ENCODE measurements around the gene DNAJB12. TPM values are rescaled to one million over a fixed set of nuclear protein-coding genes. Genes with fewer than 3 reads are reported as not detected.

Gene DNAJB12
- total and polyA plus RNA-seq, 10 of the 15 experiments (the other 5 are each of a cell fraction or from before 2014, with no cell fraction given): 4.6 to 31.6 (median 18.8) TPM

DNA sequence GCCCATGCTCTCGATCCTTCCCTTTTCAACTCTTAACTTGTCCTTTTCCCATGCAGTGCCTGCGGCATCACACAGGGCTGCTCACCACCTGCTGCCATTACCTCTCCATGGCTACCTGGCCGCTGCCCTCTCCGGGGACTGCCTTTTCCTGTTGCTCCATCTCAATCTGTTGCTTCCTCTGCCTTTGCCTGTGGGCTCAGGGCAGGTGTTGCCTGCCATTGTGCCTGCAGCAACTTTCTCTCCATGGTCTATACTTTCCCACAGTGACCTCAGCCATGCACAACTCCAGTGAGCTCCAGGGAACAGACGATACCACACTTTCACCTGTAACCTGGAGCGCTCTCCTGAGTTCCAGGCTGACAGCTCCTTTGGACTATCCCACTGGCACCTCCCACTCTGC lies 3.2 kb downstream of the DNAJB12 start (continued):
- TF ChIP-seq BCL3 (IDR thresholded peaks at IDR 0.05; ENCODE audit: borderline replicate concordance, insufficient read depth, low read depth, low read length, poor library complexity, severe bottlenecking): no peak
- no peak for TF ChIP-seq SPI1 (IDR thresholded peaks at IDR 0.05; ENCODE audit: borderline replicate concordance, insufficient read depth, low read depth, low read length)
- TF ChIP-seq YBX1 (IDR thresholded peaks at IDR 0.05): no peak
- no peak for TF ChIP-seq ZNF687 (IDR thresholded peaks at IDR 0.05)
- TF ChIP-seq POLR2A (IDR thresholded peaks at IDR 0.05; ENCODE audit: low read depth, low read length): no peak
- TF ChIP-seq POU2F2 (IDR thresholded peaks at IDR 0.05; ENCODE audit: borderline replicate concordance, low read depth, low read length): no peak

DNA sequence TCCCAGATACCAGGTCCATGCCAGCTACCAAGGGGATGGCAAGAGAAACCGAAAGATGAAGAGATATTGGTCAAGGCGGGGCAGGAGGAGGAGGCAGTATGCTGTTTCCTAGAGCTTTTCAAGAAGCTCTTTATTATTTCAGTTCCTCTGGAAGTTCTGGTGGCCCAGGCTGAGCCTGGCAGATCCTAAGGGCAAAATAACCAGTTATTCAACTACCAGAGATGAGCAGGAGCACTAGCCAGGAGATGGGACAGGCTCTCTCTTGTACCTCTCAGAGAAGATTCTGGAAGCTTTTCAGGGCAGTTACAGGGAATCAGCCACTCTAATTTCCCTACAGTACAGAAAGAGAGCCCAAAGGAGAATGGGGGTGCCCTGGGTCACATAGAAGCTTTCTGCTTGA lies 5.3 kb downstream of the DNAJB12 start:
- no peaks in the 10 kb centered on the region for H3K9me3 ChIP-seq (replicated peaks; ENCODE audit: control insufficient read depth, insufficient read depth, low read length)
- TF ChIP-seq CREB1 (IDR thresholded peaks at IDR 0.05; ENCODE audit: low read depth) (no peak), EED (IDR thresholded peaks at IDR 0.05; ENCODE audit: low read depth) (no peak), BMI1 (IDR thresholded peaks at IDR 0.05; ENCODE audit: borderline replicate concordance) (no peak), TBL1XR1 (IDR thresholded peaks at IDR 0.05; ENCODE audit: low read depth, low read length) (no peak), MTA2 (IDR thresholded peaks at IDR 0.05; ENCODE audit: low read depth) (no peak), SREBF2 (IDR thresholded peaks at IDR 0.05; ENCODE audit: low read length) (no peak), KAT2A (conservative IDR thresholded peaks at IDR 0.05; ENCODE audit: control insufficient read depth, low read depth, low read length) (no peak), PML (IDR thresholded peaks at IDR 0.05; ENCODE audit: low read length) (no peak)
- intact Hi-C loops (cut with micrococcal nuclease; ENCODE audit: unreplicated experiment): no loop called here
- in situ Hi-C loops (cut with MboI): no loop called here
- no peak overlapping the region for H3K4me3 ChIP-seq
- peaks cover 27% of the 10 kb centered on the region for H3K79me2 ChIP-seq (ENCODE audit: control insufficient read depth, insufficient read depth, low read length)
- H3K27me3 ChIP-seq (replicated peaks in 1 of 2; ENCODE audit: control insufficient read depth in 2 of 2, insufficient read depth in 2 of 2, low read length in 1 of 2): no peaks in the 10 kb centered on the region
- no peak for FAIRE-seq
- H3K4me1 ChIP-seq (ENCODE audit: control insufficient read depth, insufficient read depth, low read length): peaks cover 15% of the 10 kb centered on the region
- H3K27ac ChIP-seq (ENCODE audit: control insufficient read depth, insufficient read depth): peak overlapping the region; percentile 20; the same call in 1 of the 2 replicates
- ChIA-PET SMC1A (ENCODE audit: uncharacterized antibody, unreplicated experiment) (interaction anchor here (0.6 to 1.1 kb wide), 3 partner anchors 18 to 763 kb away, joined by 3 read pairs; no protein-coding TSS in a partner anchor), CTCF (interaction anchor here (0.8 to 2.9 kb wide), 6 partner anchors 10 to 453 kb away, joined by 3 to 15 read pairs (median 4); no protein-coding TSS in a partner anchor), RAD21 (ENCODE audit: unreplicated experiment) (interaction anchor here (1.5 kb wide), 1 partner anchor 14 kb away, joined by 4 read pairs; no protein-coding TSS in a partner anchor), POLR2A (no interaction called here)
- no peak overlapping the region for H3K4me2 ChIP-seq (ENCODE audit: control insufficient read depth, insufficient read depth)
- H2AFZ ChIP-seq (ENCODE audit: control insufficient read depth, low read depth, low read length): no peak overlapping the region
- peaks cover 8 to 10% of the 10 kb centered on the region in 2 experiments; a peak in 3 of 4 replicates for H3K36me3 ChIP-seq (ENCODE audit: control insufficient read depth in 2 of 2, insufficient read depth in 2 of 2, low read length in 1 of 2)
- BruUV-seq (replicated peaks): no TSS peak
- ATAC-seq: no peak
- no peak for DNase-seq (ENCODE audit: low read depth, low spot score)
- no peaks in the 10 kb centered on the region for H4K20me1 ChIP-seq (ENCODE audit: control insufficient read depth, insufficient read depth)
- WGBS (ENCODE audit: insufficient coverage, insufficient replicate concordance, low lambda C conversion rate, missing lambda C conversion rate): 79% methylated on average over 2 of the region's 2 CpGs
- H3K9ac ChIP-seq (ENCODE audit: control insufficient read depth, insufficient read depth, low read length): no peak overlapping the region

All from GM12878 (cell line).